ENCODE measurements around the gene ZNF672. TPM values are rescaled to one million over a fixed set of nuclear protein-coding genes. Genes with fewer than 3 reads are reported as not detected.

ZNF672 gene
- total and polyA plus RNA-seq, 2 of the 13 experiments (the other 11 are each of a cell fraction or from before 2014, with no cell fraction given), result 17.2 to 22.9 TPM

DNA sequence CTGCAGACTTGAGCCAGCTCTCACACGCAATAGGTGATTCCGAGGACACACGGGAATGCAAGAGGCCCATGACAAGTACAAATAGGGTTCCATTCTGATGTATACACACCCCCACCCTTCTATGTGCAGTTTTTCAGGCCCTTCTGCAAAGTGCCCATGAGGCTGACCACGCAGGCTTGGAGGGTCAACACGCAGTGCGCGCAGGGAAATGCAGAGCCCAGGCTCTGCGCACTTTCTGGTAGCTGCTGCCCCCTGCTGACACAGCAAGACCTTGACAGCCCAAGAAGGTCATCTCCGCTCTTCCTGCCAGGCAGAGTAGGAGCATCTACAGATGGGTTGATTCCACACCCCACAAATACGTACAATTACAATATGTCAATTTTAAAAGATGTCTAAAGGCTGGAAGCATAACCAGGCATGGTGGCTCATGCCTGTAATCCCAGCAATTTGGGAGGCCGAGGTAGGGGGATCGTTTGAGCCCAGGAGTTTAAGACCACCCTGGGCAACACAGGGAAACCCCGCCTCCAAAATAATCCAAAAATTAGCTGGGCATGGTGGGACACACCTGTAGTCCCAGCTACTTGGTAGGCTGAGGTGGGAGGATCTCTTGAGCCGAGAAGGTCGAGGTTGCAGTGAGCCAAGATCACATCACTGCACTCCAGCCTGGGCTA is 30.8 kb upstream of the ZNF672 start (continued):
- TF ChIP-seq, protein P1, sequence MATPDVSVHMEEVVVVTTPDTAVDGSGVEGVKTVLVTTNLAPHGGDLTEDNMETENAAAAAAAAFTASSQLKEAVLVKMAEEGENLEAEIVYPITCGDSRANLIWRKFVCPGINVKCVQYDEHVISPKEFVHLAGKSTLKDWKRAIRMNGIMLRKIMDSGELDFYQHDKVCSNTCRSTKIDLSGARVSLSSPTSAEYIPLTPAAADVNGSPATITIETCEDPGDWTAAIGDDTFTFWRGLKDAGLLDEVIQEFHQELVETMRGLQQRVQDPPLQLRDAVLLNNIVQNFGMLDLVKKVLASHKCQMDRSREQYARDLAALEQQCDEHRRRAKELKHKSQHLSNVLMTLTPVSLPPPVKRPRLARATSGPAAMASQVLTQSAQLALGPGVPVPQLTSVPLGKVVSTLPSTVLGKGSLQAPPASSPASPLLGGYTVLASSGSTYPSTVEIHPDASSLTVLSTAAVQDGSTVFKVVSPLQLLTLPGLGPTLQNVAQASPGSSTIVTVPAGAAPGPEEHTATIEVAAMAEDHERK (CRISPR knock-in tag; IDR thresholded peaks at IDR 0.05; ENCODE audit: low read depth), result no peak
- peak; percentile 32; the same call in 1 of the 2 replicates for TF ChIP-seq ISL2 (CRISPR knock-in tag; IDR thresholded peaks at IDR 0.05)
- TF ChIP-seq, protein P2, sequence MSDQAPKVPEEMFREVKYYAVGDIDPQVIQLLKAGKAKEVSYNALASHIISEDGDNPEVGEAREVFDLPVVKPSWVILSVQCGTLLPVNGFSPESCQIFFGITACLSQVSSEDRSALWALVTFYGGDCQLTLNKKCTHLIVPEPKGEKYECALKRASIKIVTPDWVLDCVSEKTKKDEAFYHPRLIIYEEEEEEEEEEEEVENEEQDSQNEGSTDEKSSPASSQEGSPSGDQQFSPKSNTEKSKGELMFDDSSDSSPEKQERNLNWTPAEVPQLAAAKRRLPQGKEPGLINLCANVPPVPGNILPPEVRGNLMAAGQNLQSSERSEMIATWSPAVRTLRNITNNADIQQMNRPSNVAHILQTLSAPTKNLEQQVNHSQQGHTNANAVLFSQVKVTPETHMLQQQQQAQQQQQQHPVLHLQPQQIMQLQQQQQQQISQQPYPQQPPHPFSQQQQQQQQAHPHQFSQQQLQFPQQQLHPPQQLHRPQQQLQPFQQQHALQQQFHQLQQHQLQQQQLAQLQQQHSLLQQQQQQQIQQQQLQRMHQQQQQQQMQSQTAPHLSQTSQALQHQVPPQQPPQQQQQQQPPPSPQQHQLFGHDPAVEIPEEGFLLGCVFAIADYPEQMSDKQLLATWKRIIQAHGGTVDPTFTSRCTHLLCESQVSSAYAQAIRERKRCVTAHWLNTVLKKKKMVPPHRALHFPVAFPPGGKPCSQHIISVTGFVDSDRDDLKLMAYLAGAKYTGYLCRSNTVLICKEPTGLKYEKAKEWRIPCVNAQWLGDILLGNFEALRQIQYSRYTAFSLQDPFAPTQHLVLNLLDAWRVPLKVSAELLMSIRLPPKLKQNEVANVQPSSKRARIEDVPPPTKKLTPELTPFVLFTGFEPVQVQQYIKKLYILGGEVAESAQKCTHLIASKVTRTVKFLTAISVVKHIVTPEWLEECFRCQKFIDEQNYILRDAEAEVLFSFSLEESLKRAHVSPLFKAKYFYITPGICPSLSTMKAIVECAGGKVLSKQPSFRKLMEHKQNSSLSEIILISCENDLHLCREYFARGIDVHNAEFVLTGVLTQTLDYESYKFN (CRISPR knock-in tag; conservative IDR thresholded peaks at IDR 0.05), result no peak
- TF ChIP-seq, protein P3, sequence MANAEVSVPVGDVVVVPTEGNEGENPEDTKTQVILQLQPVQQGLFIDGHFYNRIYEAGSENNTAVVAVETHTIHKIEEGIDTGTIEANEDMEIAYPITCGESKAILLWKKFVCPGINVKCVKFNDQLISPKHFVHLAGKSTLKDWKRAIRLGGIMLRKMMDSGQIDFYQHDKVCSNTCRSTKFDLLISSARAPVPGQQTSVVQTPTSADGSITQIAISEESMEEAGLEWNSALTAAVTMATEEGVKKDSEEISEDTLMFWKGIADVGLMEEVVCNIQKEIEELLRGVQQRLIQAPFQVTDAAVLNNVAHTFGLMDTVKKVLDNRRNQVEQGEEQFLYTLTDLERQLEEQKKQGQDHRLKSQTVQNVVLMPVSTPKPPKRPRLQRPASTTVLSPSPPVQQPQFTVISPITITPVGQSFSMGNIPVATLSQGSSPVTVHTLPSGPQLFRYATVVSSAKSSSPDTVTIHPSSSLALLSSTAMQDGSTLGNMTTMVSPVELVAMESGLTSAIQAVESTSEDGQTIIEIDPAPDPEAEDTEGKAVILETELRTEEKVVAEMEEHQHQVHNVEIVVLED (CRISPR knock-in tag; IDR thresholded peaks at IDR 0.05; ENCODE audit: borderline replicate concordance), result no peak
- no peak for TF ChIP-seq HOXD1 (CRISPR knock-in tag; IDR thresholded peaks at IDR 0.05)
- TF ChIP-seq JDP2 (CRISPR knock-in tag; IDR thresholded peaks at IDR 0.05; ENCODE audit: borderline replicate concordance), result no peak
- TF ChIP-seq, protein P4, sequence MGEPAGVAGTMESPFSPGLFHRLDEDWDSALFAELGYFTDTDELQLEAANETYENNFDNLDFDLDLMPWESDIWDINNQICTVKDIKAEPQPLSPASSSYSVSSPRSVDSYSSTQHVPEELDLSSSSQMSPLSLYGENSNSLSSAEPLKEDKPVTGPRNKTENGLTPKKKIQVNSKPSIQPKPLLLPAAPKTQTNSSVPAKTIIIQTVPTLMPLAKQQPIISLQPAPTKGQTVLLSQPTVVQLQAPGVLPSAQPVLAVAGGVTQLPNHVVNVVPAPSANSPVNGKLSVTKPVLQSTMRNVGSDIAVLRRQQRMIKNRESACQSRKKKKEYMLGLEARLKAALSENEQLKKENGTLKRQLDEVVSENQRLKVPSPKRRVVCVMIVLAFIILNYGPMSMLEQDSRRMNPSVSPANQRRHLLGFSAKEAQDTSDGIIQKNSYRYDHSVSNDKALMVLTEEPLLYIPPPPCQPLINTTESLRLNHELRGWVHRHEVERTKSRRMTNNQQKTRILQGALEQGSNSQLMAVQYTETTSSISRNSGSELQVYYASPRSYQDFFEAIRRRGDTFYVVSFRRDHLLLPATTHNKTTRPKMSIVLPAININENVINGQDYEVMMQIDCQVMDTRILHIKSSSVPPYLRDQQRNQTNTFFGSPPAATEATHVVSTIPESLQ (CRISPR knock-in tag; conservative IDR thresholded peaks at IDR 0.05), result no peak
- no peak for TF ChIP-seq FOXA1 (IDR thresholded peaks at IDR 0.05)
- TF ChIP-seq FOXA1 (CRISPR knock-in tag; IDR thresholded peaks at IDR 0.05), result peak; percentile 33; the same call in 1 of the 2 replicates
- TF ChIP-seq ZNF550 (CRISPR knock-in tag; IDR thresholded peaks at IDR 0.05; ENCODE audit: borderline replicate concordance), result no peak
- peak; percentile 47; the same call in 1 of the 2 replicates for TF ChIP-seq ZNF143 (CRISPR knock-in tag; IDR thresholded peaks at IDR 0.05)
- TF ChIP-seq HOXA5 (CRISPR knock-in tag; IDR thresholded peaks at IDR 0.05), result peak; percentile 30; the same call in 1 of the 2 replicates
- no peak for TF ChIP-seq FOXM1 (CRISPR knock-in tag; IDR thresholded peaks at IDR 0.05)
- 0 out of 2 replicates have a peak, but pooled peaks have one; percentile 26 for TF ChIP-seq ZNF232 (CRISPR knock-in tag; IDR thresholded peaks at IDR 0.05; ENCODE audit: borderline replicate concordance)
- no peak for TF ChIP-seq FOXJ3 (CRISPR knock-in tag; IDR thresholded peaks at IDR 0.05; ENCODE audit: borderline replicate concordance)
- TF ChIP-seq, protein P5, sequence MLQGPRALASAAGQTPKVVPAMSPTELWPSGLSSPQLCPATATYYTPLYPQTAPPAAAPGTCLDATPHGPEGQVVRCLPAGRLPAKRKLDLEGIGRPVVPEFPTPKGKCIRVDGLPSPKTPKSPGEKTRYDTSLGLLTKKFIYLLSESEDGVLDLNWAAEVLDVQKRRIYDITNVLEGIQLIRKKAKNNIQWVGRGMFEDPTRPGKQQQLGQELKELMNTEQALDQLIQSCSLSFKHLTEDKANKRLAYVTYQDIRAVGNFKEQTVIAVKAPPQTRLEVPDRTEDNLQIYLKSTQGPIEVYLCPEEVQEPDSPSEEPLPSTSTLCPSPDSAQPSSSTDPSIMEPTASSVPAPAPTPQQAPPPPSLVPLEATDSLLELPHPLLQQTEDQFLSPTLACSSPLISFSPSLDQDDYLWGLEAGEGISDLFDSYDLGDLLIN (CRISPR knock-in tag; IDR thresholded peaks at IDR 0.05; ENCODE audit: borderline replicate concordance), result no peak
- TF ChIP-seq ZNF746 (CRISPR knock-in tag; IDR thresholded peaks at IDR 0.05), result no peak
- no peak for TF ChIP-seq KMT2A (CRISPR knock-in tag; IDR thresholded peaks at IDR 0.05)
- TF ChIP-seq ZBTB7B (CRISPR knock-in tag; IDR thresholded peaks at IDR 0.05), result 0 out of 2 replicates have a peak, but pooled peaks have one; percentile 25
- TF ChIP-seq PHF5A (CRISPR knock-in tag; IDR thresholded peaks at IDR 0.05; ENCODE audit: low read depth, unreplicated experiment), result no peak
- no peak for TF ChIP-seq GTF2F1 (IDR thresholded peaks at IDR 0.05; ENCODE audit: low read length)

All from HepG2 (cell line).